ENCODE data around the gene FAM136A.

- TF ChIP-seq CTCF (IDR thresholded peaks at IDR 0.05) (no peak), EP300 (IDR thresholded peaks at IDR 0.05) (no peak), POLR2AphosphoS5 (IDR thresholded peaks at IDR 0.05) (no peak), POLR2A (IDR thresholded peaks at IDR 0.05) (no peak)
Measured at GRCh38 chr2:70304498-70304897, 2.6 kb upstream of the FAM136A start.
